Measurements from ENCODE around the gene DKKL1. TPM values are rescaled to one million over a fixed set of nuclear protein-coding genes. Genes with fewer than 3 reads are reported as not detected.

The DKKL1 gene
- not detected for total RNA-seq

DNA sequence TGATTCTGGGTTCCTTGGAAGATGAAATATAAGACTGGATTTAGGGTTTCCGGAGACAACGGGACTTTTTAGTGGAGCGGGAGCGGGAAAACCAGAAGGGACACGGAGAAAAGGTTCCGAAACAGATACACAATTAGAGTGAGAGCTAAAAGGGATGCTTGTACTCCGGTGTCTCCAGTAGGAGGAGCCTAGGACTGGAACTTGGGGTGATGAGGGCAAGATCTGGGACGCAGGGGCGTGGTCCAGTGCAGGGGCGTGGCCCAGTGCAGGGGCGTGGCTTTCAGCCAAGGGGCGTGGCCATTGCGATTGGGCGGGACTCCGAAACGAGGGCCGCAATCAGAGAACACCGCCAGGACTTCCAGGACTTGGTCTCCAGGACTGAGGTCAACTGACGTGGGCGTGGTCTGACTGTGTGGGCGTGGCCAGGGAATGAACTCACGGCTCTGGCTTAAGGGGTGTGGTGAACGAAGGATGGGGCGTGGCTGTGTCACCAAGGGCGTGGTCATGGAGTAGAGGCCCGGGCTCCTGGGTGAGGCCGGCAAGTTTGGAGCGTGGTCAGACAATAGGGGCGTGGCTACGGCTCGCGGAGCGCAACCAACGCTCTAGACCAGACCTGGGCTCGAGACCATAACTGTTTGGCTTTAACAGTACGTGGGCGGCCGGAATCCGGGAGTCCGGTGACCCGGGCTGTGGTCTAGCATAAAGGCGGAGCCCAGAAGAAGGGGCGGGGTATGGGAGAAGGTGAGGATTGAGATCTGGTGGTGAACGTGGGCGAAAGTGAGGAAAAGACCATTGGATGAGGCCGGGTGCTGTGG, at the start of gene DKKL1:
Gene DKKL1, plus strand, starts transcription at position 610 of the 815 bp plus-strand sequence. Its CDS starts 122 bp downstream, at position 732.

GRCh38 chr19:49324801-49325576, 38.7 kb upstream of the DKKL1 start, which contains the start of gene SLC6A16:
Gene SLC6A16 (minus strand): TSS chr19:49325191. CDS start chr19:49311347, 13,844 bp downstream.

GRCh38 chr19:49335071-49335783, 28.4 kb upstream of the DKKL1 start, which contains the start of gene CD37:
Gene CD37 (plus strand): TSS chr19:49335406. CDS start chr19:49335541, 135 bp downstream.

DNA sequence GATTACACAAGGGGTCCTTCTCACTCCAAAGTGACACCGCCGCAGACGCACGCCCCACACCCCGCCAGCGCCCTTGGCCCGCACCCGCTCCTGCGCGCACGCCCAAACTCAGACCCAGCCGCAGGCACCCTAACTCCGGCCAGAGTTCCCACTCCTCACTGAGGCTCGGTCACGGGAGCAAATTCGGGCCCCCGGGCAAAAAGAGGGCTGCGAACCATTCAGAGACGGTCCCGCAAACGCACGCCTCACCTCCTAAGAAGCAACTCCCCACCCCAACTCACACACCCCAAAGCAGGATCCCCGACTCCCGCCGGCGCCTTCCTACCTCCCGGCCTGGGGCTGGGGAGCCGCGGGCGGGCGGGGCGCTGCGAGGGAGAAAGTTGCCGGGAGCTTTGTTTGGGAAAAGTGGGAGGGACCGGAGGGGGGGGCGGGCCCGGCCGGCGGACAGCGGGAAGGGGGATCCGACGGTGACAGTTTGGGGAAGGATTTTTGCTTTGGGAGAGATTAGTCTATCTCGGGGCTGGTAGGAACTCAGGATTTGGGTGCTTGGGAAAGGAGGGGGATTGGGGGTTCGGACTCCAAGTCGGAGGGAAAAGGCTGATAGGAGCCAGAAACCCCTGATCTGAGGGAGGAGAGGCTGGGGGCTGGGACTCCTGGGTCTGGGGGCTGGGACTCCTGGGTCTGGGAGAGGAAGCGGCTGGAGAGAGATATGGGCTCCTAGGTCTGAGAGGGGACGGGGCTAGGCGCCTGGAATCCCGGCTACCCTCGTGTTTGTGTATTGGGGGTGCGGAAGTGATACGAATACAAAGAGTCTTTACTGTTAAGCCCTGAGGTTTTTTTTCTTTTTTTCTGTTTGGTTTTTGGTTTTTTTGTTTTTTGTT, 1.4 kb upstream of the DKKL1 start, which contains the start of gene TEAD2:
Gene TEAD2, minus strand, starts transcription at position 369 of the 881 bp plus-strand sequence. CDS start 2,341 bp downstream, outside the sequence.

GRCh38 chr19:49387936-49388372, 24.3 kb downstream of the DKKL1 start, which contains the start of gene KASH5:
Gene KASH5 (plus strand): TSS chr19:49388249. CDS start chr19:49390884, 2,635 bp downstream.

GRCh38 chr19:49423071-49423984, 59.7 kb downstream of the DKKL1 start, which contains the start of gene PTH2:
Gene PTH2 (minus strand): TSS chr19:49423441. CDS start chr19:49423339, 102 bp downstream.

Other genes starting within 250 kb of the DKKL1 start
- gene LIN7B, start 249.5 kb upstream of the DKKL1 start, total RNA-seq, result 1 to 10 TPM; 6.0 to 8.8 TPM
- gene C19orf73, start 244.7 kb upstream of the DKKL1 start, total RNA-seq, result 1 to 10 TPM; 1.6 to 2.5 TPM
- gene PPFIA3, start 244.3 kb upstream of the DKKL1 start, total RNA-seq, result 1 to 10 TPM; 3.1 to 4.7 TPM
- not detected for gene HRC, start 208.5 kb upstream of the DKKL1 start, total RNA-seq
- gene TRPM4, start 206.1 kb upstream of the DKKL1 start, total RNA-seq, result not detected
- gene SLC6A16, start 38.7 kb upstream of the DKKL1 start, total RNA-seq, result 1 to 10 TPM; 5.3 to 5.4 TPM
- gene CD37, start 28.5 kb upstream of the DKKL1 start, total RNA-seq, result 100 to 1,000 TPM; 317 to 318 TPM
- not detected for gene TEAD2, start 1.5 kb upstream of the DKKL1 start, total RNA-seq
- gene KASH5, start 24.4 kb downstream of the DKKL1 start, total RNA-seq, result under 1 TPM; 0.33 to 0.46 TPM
- gene PTH2, start 59.6 kb downstream of the DKKL1 start, total RNA-seq, result 1 to 10 TPM; 1.4 to 1.5 TPM
- not detected for gene GFY, start 61.5 kb downstream of the DKKL1 start, total RNA-seq
- gene SLC17A7, start 77.7 kb downstream of the DKKL1 start, total RNA-seq, result under 1 TPM; 0.19 to 0.23 TPM
- gene PIH1D1, start 87.9 kb downstream of the DKKL1 start, total RNA-seq, result 100 to 1,000 TPM; 175 to 179 TPM
- 10 to 100 TPM; 45.2 to 49.4 TPM for gene ALDH16A1, start 89.3 kb downstream of the DKKL1 start, total RNA-seq
- gene FLT3LG, start 110.3 kb downstream of the DKKL1 start, total RNA-seq, result 100 to 1,000 TPM; 398 to 423 TPM
- 1,000 to 10,000 TPM; 3,272 to 3,289 TPM for gene RPL13A, start 123.7 kb downstream of the DKKL1 start, total RNA-seq
- gene RPS11, start 132.6 kb downstream of the DKKL1 start, total RNA-seq, result 1,000 to 10,000 TPM; 3,280 to 3,427 TPM
- 10 to 100 TPM; 28.0 to 34.5 TPM for gene FCGRT, start 148.8 kb downstream of the DKKL1 start, total RNA-seq
- gene RCN3, start 164.1 kb downstream of the DKKL1 start, total RNA-seq, result 1 to 10 TPM; 1.8 to 2.6 TPM
- 100 to 1,000 TPM; 408 to 414 TPM for gene NOSIP, start 216.7 kb downstream of the DKKL1 start, total RNA-seq
- 1 to 10 TPM; 1.8 to 2.2 TPM for gene PRRG2, start 217.4 kb downstream of the DKKL1 start, total RNA-seq
- gene PRR12, start 227.3 kb downstream of the DKKL1 start, total RNA-seq, result 10 to 100 TPM; 39.3 to 40.8 TPM